Neural cell (in vitro differentiated cells): Measurements from ENCODE around the gene LGALS9C. TPM values are rescaled to one million over a fixed set of nuclear protein-coding genes. Genes with fewer than 3 reads are reported as not detected.

Experiments
- polyA plus RNA-seq: library from polyadenylated mRNA; depleted of rRNA; stranded (reverse); fragments of >200 nt; gene quantifications from 2 replicates; pipeline ENCODE4 v1.2.3, GENCODE V29; 2014
- small RNA-seq, 3 experiments: library from RNA; depleted of rRNA; stranded (forward); fragments of <200 nt; gene quantifications; one replicate each; pipeline ENCODE3, GENCODE V24; 2012

The LGALS9C gene
- polyA plus RNA-seq, 1 donor from 2014 or later = not detected

Small RNA genes within 50 kb of the gene (small RNA-seq; reads per million reads assigned to genes)
- gene AL353997.1 (0 reads per million in 3 experiments), gene AL353997.4 (0 reads per million in 3 experiments)

Other genes with a start within 250 kb of the LGALS9C start
- gene FLII, start 218.1 kb upstream of the LGALS9C start, polyA plus RNA-seq = 93.0 and 120 TPM in 2 replicates
- gene MIEF2, start 216.1 kb upstream of the LGALS9C start, polyA plus RNA-seq = 74.9 and 102 TPM in 2 replicates
- gene TOP3A, start 161.8 kb upstream of the LGALS9C start, polyA plus RNA-seq = 22.9 and 31.9 TPM in 2 replicates
- 4.3 and 6.9 TPM in 2 replicates for gene SMCR8, start 161.5 kb upstream of the LGALS9C start, polyA plus RNA-seq
- gene SHMT1, start 113.2 kb upstream of the LGALS9C start, polyA plus RNA-seq = 4.5 and 5.8 TPM in 2 replicates
- not detected in 2 replicates for gene EVPLL, start 99.0 kb upstream of the LGALS9C start, polyA plus RNA-seq
- gene TBC1D28, start 167.6 kb downstream of the LGALS9C start, polyA plus RNA-seq = 2.1 and 2.2 TPM in 2 replicates
- 4.0 and 4.2 TPM in 2 replicates for gene FOXO3B, start 205.5 kb downstream of the LGALS9C start, polyA plus RNA-seq